ENCODE data around the gene ZDHHC13. TPM values are rescaled to one million over a fixed set of nuclear protein-coding genes. Genes with fewer than 3 reads are reported as not detected.

Gene ZDHHC13
- total and polyA plus RNA-seq, 7 donors, result 0.70 to 2.6 (median 1.4) TPM

DNA sequence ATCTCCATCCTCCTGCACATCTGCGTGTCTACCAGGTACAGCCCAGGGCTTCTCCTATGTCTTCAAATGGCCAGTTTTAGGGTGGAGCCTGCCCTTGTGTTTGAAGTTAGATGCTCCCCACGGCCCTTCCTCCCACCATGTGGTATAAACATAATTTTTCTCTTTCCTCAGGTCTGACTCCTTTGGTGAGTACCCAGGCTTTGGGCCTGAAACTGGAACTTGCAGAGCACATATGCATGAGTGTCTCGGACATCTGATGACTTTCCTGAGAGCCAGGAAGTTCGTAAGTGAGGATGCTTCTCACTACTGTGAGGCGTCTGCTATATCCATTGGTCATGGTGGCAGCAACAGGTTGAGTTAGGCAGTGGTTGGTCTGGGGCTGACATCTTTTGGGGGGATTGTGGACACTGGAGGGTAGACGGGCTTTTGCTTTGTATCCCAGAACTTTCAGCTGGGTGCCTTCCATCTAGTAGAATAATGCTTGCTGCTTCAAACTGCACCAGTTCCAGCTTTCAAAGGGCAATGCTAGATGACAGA is 68.6 kb downstream of the ZDHHC13 start:
- TF ChIP-seq, protein P1, sequence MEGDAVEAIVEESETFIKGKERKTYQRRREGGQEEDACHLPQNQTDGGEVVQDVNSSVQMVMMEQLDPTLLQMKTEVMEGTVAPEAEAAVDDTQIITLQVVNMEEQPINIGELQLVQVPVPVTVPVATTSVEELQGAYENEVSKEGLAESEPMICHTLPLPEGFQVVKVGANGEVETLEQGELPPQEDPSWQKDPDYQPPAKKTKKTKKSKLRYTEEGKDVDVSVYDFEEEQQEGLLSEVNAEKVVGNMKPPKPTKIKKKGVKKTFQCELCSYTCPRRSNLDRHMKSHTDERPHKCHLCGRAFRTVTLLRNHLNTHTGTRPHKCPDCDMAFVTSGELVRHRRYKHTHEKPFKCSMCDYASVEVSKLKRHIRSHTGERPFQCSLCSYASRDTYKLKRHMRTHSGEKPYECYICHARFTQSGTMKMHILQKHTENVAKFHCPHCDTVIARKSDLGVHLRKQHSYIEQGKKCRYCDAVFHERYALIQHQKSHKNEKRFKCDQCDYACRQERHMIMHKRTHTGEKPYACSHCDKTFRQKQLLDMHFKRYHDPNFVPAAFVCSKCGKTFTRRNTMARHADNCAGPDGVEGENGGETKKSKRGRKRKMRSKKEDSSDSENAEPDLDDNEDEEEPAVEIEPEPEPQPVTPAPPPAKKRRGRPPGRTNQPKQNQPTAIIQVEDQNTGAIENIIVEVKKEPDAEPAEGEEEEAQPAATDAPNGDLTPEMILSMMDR (IDR thresholded peaks at IDR 0.05), result no peak
- no peaks in the 10 kb centered on the region for H3K4me1 ChIP-seq
- DNase-seq (no peak), ATAC-seq (no peak)
- no peak overlapping the region for H3K27ac ChIP-seq
- H3K9me3 ChIP-seq, result no peaks in the 10 kb centered on the region
- WGBS, 3 donors, result 60 to 64% (median 63%) methylated on average over 6 of the region's 6 CpGs
- intact Hi-C loops (cut with DNase I), result loop anchor here in 1 of 2 donors (10.0 kb wide), 1 partner anchor 59 kb away; the partner anchor contains the start of gene E2F8
- H3K27me3 ChIP-seq (ENCODE audit: insufficient read depth in 3 of 3, low read length in 2 of 3), result no peaks in the 10 kb centered on the region
- peaks cover 8 to 97% of the 10 kb centered on the region in 2 donors for H3K36me3 ChIP-seq (ENCODE audit: insufficient read depth in 1 of 2, low read depth in 1 of 2)
- H3K4me3 ChIP-seq, result no peak overlapping the region

DNA sequence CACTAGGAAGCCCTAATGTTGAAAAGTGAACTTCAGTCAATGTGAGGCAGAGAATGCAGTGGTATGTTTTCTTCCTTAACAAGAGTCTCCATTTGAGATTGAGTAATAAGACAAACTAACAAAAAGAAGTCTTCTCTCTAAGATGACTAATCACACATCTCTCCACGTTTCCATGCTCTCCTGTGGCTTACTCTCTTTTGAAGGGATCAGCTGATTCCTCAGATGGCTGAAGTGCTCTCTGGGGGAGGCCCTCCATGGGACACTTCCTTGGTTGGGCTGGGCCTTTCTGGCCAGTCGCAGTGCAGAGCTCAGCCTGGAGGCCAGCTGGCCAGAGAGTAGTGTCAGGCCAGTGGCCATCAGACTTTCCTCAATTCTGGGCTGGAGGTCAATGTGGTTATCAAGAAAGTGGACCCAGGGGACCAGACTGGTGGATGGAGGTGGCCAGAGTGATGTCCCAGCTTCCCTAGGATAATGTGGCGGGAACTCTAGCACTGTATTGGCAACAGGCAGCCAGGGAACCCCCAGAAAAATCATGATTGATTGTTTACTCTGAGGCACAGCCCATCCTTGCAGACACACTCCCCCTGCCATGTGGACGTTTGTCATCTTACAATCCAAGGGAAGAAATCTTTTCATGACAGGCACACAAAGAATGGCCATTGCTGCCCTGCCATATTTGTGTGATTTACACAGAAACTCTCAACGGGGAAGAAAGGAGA is 70.3 kb downstream of the ZDHHC13 start:
- H3K4me3 ChIP-seq, result no peak overlapping the region
- intact Hi-C loops (cut with DNase I), result loop anchor here in 1 of 2 donors (10.0 kb wide), 1 partner anchor 58 kb away; the partner anchor contains the start of gene E2F8
- H3K27ac ChIP-seq, result no peak overlapping the region
- DNase-seq, result no peak
- no peaks in the 10 kb centered on the region for H3K9me3 ChIP-seq
- H3K36me3 ChIP-seq (ENCODE audit: insufficient read depth in 1 of 2, low read depth in 1 of 2), result peaks cover 10 to 97% of the 10 kb centered on the region in 2 donors
- WGBS, 3 donors, result 47 to 61% (median 59%) methylated on average over 5 of the region's 5 CpGs
- H3K27me3 ChIP-seq (ENCODE audit: insufficient read depth in 3 of 3, low read length in 2 of 3), result no peaks in the 10 kb centered on the region
- TF ChIP-seq, protein P1 (IDR thresholded peaks at IDR 0.05), result no peak
- ATAC-seq, result no peak
- H3K4me1 ChIP-seq, result no peaks in the 10 kb centered on the region

DNA sequence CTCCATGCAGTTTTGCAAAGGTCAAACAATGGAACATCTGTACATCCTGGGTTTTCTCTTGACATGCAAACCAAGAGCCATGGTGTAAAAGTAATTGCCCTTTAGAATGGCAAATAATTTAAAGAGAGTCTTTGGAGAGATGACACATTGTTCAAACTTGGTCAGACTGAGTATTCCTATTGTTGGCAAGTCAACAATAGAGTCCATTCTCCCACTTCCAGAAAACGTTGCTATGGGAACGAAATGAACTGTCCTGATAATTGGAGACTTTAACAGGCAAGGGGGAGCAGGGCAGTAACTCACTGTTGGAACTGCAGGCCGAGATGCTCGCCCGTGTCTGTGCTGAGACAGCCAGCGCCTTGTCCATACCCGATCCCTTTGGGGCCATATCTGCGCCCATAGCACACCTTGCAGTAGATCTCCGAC is 70.9 kb downstream of the ZDHHC13 start:
- ATAC-seq, result no peak
- no peak overlapping the region for H3K27ac ChIP-seq
- WGBS, 3 donors, result 78 to 82% (median 79%) methylated on average over 9 of the region's 9 CpGs

DNA sequence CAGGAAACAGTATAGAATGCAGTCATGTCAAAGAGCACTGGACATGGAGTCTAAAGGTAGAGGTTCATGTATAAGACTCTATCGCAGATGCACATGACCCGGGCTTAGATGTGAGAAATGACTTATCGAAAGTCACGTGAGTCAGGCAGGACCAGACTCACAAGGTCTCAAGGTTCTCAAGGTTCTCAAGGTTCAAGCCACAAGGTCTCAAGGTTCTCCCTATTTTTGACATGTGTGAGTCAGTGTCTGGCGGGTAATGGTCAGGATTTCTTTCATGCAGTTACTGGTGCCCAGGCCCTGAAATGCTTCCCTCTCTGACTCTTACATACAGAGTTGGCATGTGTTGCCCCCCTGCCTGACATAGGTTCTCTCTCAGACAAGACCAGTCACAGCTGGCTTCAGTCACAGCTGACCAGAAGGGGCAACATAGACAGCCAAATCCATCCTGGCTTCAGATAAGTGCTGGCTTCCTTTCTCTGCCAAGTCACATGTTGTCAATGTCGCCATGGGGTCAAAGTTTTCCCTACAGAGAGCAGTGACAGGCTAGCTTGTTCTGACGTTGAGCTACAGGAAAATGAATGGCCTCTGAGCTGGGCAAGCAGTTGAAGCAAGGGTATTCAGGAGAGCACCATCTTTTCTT is 74.7 kb downstream of the ZDHHC13 start:
- intact Hi-C loops (cut with DNase I), result no loop called here
- no peaks in the 10 kb centered on the region for H3K9me3 ChIP-seq
- H3K36me3 ChIP-seq (ENCODE audit: insufficient read depth in 1 of 2, low read depth in 1 of 2), result peaks cover 7 to 63% of the 10 kb centered on the region in 2 donors
- ATAC-seq (peak; percentile 46 to 73 (median 70)), DNase-seq (peak in 1 of 2 donors; percentile 58)
- WGBS, 3 donors, result 45 to 64% (median 58%) methylated on average over 7 of the region's 7 CpGs
- no peak overlapping the region for H3K4me3 ChIP-seq
- H3K27ac ChIP-seq, result peak overlapping the region; percentile 68
- peaks cover 8% of the 10 kb centered on the region for H3K4me1 ChIP-seq
- TF ChIP-seq, protein P1 (IDR thresholded peaks at IDR 0.05), result no peak
- H3K27me3 ChIP-seq (ENCODE audit: insufficient read depth in 3 of 3, low read length in 2 of 3), result no peaks in the 10 kb centered on the region

More for the DNA sequence above, 70.9 kb downstream of the ZDHHC13 start:
- no peak for DNase-seq
- H3K4me1 ChIP-seq, result no peaks in the 10 kb centered on the region
- no peaks in the 10 kb centered on the region for H3K9me3 ChIP-seq
- intact Hi-C loops (cut with DNase I), result loop anchor here in 1 of 2 donors (10.0 kb wide), 1 partner anchor 57 kb away; the partner anchor contains the start of gene E2F8
- no peak overlapping the region for H3K4me3 ChIP-seq
- no peaks in the 10 kb centered on the region for H3K27me3 ChIP-seq (ENCODE audit: insufficient read depth in 3 of 3, low read length in 2 of 3)
- H3K36me3 ChIP-seq (ENCODE audit: insufficient read depth in 1 of 2, low read depth in 1 of 2), result peaks cover 10 to 97% of the 10 kb centered on the region in 2 donors
- TF ChIP-seq, protein P1 (IDR thresholded peaks at IDR 0.05), result no peak
